Cardiac muscle cell (in vitro differentiated cells and primary cell): ENCODE results near the gene TCL1B. TPM values are rescaled to one million over a fixed set of nuclear protein-coding genes. Genes with fewer than 3 reads are reported as not detected.

Source experiments
- DNase-seq, 2 donors: peaks; one replicate each; pipeline versions ENCODE4 v3.0.0 to v3.0.0-alpha.2; 2010 to 2017; ENCODE audit warnings: low read depth in 1 of 2, low spot score in 1 of 2
- H3K27ac ChIP-seq: fragments of 200-600 bp; sonication (generic); 2 replicates; pipeline ENCODE4 v1.5.1; 2016
- H3K27me3 ChIP-seq: fragments of 200-600 bp; sonication (generic); 2 replicates; pipeline ENCODE4 v1.6.0; 2016; ENCODE audit warnings: control low read depth
- H3K36me3 ChIP-seq: fragments of 200-600 bp; sonication (generic); 2 replicates; pipeline ENCODE4 v1.5.1; 2016; ENCODE audit warnings: control low read depth
- H3K4me1 ChIP-seq: fragments of 200-600 bp; sonication (generic); 2 replicates; pipeline ENCODE4 v1.8.1; 2017; ENCODE audit warnings: low read depth, mild to moderate bottlenecking, mixed run types
- H3K4me3 ChIP-seq: fragments of 200-600 bp; sonication (generic); 2 replicates; pipeline ENCODE4 v1.5.1; 2016; ENCODE audit warnings: mild to moderate bottlenecking
- H3K9me3 ChIP-seq: fragments of 200-600 bp; sonication (generic); 2 replicates; pipeline ENCODE4 v1.5.1; 2017; ENCODE audit warnings: low read depth, mild to moderate bottlenecking, control low read depth
- polyA plus RNA-seq: library from polyadenylated mRNA; unstranded; fragments of >200 nt; fragmentation: Nextera tagmentation; extraction: Ambion mirVana; gene quantifications from 2 replicates; pipeline ENCODE4 v1.2.1, GENCODE V29; 2016
- total RNA-seq: library from RNA; depleted of rRNA; stranded (reverse); fragments of >200 nt; gene quantifications from 2 replicates; pipeline ENCODE4 v1.2.3, GENCODE V29; 2016
- TF ChIP-seq, protein P1 (sequence below): IDR thresholded peaks from 2 replicates; pipeline ENCODE4 v1.5.1; 2012; ENCODE audit warnings: low read depth, mild to moderate bottlenecking, low read length

The TCL1B gene
- total and polyA plus RNA-seq, 2 experiments from 2014 or later: not detected

DNA sequence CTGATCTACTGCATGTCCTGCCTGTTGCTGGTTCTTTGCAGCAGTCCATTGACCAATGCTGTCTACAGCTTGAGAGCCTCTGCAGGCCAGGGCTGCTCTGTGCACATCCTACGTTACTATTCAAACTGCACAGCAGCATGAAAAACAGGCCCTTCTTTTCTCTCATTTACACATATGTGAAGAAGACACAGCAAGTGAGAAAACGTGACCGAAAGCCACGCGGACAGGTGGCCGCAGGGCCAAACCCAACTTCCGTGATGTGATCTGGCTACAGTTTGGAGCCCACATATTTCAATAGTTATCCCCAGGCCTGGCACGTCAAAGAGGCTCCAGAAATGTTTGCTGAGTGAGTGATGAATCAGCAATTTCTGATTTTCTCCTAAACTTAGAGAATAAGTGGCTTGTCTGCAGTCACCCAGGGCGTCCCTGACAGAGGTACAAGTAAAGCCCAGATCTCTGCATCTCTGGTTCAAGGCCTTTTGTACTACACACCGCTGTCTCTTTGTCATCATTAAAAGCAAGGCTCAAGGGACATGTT, 17.9 kb upstream of the TCL1B start:
- Histone ChIP-seq H3K36me3 (no peaks in the 10 kb centered on the region), H3K9me3 (no peaks in the 10 kb centered on the region), H3K4me1 (no peaks in the 10 kb centered on the region), H3K27me3 (no peaks in the 10 kb centered on the region), H3K27ac (no peak overlapping the region), H3K4me3 (no peak overlapping the region)
- TF ChIP-seq, protein P1, sequence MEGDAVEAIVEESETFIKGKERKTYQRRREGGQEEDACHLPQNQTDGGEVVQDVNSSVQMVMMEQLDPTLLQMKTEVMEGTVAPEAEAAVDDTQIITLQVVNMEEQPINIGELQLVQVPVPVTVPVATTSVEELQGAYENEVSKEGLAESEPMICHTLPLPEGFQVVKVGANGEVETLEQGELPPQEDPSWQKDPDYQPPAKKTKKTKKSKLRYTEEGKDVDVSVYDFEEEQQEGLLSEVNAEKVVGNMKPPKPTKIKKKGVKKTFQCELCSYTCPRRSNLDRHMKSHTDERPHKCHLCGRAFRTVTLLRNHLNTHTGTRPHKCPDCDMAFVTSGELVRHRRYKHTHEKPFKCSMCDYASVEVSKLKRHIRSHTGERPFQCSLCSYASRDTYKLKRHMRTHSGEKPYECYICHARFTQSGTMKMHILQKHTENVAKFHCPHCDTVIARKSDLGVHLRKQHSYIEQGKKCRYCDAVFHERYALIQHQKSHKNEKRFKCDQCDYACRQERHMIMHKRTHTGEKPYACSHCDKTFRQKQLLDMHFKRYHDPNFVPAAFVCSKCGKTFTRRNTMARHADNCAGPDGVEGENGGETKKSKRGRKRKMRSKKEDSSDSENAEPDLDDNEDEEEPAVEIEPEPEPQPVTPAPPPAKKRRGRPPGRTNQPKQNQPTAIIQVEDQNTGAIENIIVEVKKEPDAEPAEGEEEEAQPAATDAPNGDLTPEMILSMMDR: no peak
- no peak for DNase-seq

DNA sequence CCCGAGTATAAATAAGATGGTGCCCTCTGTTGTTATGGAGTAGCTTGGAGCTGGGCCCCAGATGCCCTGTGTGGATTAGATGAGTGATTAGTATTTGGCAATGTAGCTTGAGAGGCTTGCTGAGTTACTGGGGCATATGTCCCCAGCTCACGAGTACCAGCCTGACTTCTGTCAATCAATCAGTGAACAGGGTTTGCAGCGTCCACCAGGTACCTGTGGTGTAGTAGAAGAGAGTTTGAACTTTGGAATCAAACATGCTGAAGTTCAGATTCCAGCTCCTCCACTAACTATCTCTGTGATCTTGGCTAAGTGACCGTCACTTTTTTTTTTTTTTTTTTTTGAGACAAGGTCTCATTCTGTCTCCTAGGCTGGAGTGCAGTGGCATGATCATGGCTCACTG, 11.6 kb upstream of the TCL1B start:
- H3K27me3 ChIP-seq: no peaks in the 10 kb centered on the region
- DNase-seq: no peak
- H3K36me3 ChIP-seq: no peaks in the 10 kb centered on the region
- no peak overlapping the region for H3K4me3 ChIP-seq
- TF ChIP-seq, protein P1: no peak
- H3K27ac ChIP-seq: no peak overlapping the region
- H3K9me3 ChIP-seq: no peaks in the 10 kb centered on the region
- H3K4me1 ChIP-seq: no peaks in the 10 kb centered on the region

DNA sequence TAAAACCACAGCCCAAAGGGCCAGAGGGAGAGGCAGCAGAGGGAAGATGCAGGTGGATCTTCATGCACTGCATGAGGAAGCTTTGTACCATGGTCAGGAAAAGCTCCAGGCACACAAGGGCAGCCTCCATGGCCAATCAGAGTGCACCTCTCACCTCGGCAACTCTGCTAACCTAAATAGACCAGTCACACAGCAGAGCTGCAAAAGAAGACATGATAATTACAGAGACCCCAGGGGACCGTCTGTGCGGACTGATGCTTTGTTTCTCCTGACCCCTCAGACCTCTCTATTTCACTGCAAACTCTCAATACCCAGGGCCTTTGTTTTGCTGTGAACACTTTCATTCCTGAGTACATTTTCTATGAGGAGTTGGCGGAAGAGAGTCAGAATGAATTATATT, 10.7 kb upstream of the TCL1B start:
- H3K27ac ChIP-seq: no peak overlapping the region
- H3K27me3 ChIP-seq: no peaks in the 10 kb centered on the region
- no peak overlapping the region for H3K4me3 ChIP-seq
- H3K36me3 ChIP-seq: no peaks in the 10 kb centered on the region
- TF ChIP-seq, protein P1: no peak
- DNase-seq: no peak
- H3K4me1 ChIP-seq: no peaks in the 10 kb centered on the region
- no peaks in the 10 kb centered on the region for H3K9me3 ChIP-seq

GRCh38 chr14:95677179-95677835, 8.9 kb upstream of the TCL1B start:
- no peak for DNase-seq
- H3K36me3 ChIP-seq: no peaks in the 10 kb centered on the region
- no peak overlapping the region for H3K4me3 ChIP-seq
- no peaks in the 10 kb centered on the region for H3K27me3 ChIP-seq
- TF ChIP-seq, protein P1: no peak
- no peaks in the 10 kb centered on the region for H3K9me3 ChIP-seq
- no peaks in the 10 kb centered on the region for H3K4me1 ChIP-seq
- no peak overlapping the region for H3K27ac ChIP-seq

DNA sequence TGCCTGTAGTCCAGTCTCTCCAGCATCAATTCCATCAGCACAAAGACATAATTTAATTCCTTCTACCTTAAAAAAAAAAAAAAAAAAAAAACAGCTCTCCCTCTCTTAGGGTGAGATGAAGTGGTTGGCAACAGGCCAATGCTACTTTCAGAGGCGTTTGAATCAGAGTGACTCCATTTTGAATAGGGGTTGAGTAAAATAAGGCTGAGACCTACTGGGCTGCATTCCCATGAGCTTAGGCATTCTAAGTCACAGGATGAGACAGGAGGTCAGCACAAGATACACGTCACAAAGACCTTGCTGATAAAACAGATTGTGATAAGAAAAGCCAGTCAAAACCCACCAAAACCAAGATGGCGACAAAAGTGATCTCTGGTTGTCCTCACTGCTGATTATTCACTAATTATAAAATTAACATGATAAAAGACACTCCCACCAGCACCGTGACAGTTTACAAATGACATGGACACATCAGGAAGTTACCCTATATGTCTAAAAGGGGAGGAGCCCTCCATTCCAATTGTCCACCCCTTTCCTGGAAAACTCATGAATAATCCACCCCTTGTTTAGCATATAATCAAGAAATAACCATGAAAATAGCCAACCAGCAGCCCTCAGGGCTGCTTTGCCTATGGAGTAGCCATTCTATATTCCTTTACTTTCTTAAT, 6.9 kb upstream of the TCL1B start:
- no peaks in the 10 kb centered on the region for H3K36me3 ChIP-seq
- no peak overlapping the region for H3K27ac ChIP-seq
- no peak for DNase-seq
- H3K4me3 ChIP-seq: no peak overlapping the region
- peaks cover 3% of the 10 kb centered on the region for H3K27me3 ChIP-seq
- H3K9me3 ChIP-seq: no peaks in the 10 kb centered on the region
- no peaks in the 10 kb centered on the region for H3K4me1 ChIP-seq
- TF ChIP-seq, protein P1: no peak
